H1 (cell line): ENCODE measurements around the gene UBASH3B. TPM values are rescaled to one million over a fixed set of nuclear protein-coding genes. Genes with fewer than 3 reads are reported as not detected.

Experiments used
- PHF8 ChIP-seq: fragments of 200-600 bp; sonication (generic); conservative IDR thresholded peaks from 2 replicates; pipeline ENCODE4 v1.7.1; 2012; ENCODE audit warnings: low read depth, mild to moderate bottlenecking, inconsistent platforms, low read length, moderate library complexity
- polyA plus RNA-seq, 7 experiments: library from polyadenylated mRNA; depleted of rRNA in 3 of 7; stranded (reverse) in 5 of 7; unstranded in 2 of 7; fragments of >200 nt in 5 of 7; fragments of 200-250 nt in 2 of 7; gene quantifications; 1 replicate in 5 of 7; 2 replicates in 1 of 7; 4 replicates in 1 of 7; pipeline versions ENCODE4 v1.2.1 to v1.2.3, GENCODE V29; 2011 to 2013; ENCODE audit warnings: missing spikeins in 2 of 7, mixed read lengths in 2 of 7
- total RNA-seq: library from RNA; stranded (reverse); fragmentation: NEBNext Ultra II Directional; extraction: Animal tissue kit (Norgen Biotek cat#: 25700); gene quantifications from 2 replicates; pipeline ENCODE4 v1.2.1, GENCODE V29; 2021
- TF ChIP-seq, protein P1 (sequence below): fragments of 300-600 bp; sonication (generic); IDR thresholded peaks from 2 replicates; pipeline ENCODE4 v1.7.1; 2012; ENCODE audit warnings: low read length, moderate library complexity, mild to moderate bottlenecking, inconsistent platforms; ENCODE audit not compliant: insufficient replicate concordance
- TF ChIP-seq, protein P2 (sequence below): IDR thresholded peaks from 2 replicates; pipeline ENCODE4 v1.6.1; 2012; ENCODE audit warnings: inconsistent platforms

The UBASH3B gene
- total and polyA plus RNA-seq, 2 of the 8 experiments (the other 6 are each of a cell fraction or from before 2014, with no cell fraction given): 7.5 to 9.5 TPM

DNA sequence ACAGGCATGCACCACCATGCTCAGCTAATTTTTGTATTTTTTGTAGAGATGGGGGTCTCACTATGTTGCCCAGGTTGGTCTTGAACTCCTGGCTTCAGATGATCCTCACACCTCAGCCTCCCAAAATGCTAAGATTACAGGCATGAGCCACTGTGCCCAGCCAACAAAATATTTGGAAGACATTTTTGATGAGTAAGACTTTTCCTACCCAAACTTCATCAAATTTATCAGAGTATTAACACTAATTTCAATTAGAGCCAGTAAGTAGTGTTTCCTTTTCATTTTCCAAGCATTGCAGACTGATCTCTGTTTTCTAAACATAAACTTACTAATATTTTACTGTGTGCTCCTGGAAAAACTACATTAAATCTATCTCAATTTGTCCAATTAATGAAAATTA, 181.4 kb downstream of the UBASH3B start (continued):
- TF ChIP-seq, protein P1, sequence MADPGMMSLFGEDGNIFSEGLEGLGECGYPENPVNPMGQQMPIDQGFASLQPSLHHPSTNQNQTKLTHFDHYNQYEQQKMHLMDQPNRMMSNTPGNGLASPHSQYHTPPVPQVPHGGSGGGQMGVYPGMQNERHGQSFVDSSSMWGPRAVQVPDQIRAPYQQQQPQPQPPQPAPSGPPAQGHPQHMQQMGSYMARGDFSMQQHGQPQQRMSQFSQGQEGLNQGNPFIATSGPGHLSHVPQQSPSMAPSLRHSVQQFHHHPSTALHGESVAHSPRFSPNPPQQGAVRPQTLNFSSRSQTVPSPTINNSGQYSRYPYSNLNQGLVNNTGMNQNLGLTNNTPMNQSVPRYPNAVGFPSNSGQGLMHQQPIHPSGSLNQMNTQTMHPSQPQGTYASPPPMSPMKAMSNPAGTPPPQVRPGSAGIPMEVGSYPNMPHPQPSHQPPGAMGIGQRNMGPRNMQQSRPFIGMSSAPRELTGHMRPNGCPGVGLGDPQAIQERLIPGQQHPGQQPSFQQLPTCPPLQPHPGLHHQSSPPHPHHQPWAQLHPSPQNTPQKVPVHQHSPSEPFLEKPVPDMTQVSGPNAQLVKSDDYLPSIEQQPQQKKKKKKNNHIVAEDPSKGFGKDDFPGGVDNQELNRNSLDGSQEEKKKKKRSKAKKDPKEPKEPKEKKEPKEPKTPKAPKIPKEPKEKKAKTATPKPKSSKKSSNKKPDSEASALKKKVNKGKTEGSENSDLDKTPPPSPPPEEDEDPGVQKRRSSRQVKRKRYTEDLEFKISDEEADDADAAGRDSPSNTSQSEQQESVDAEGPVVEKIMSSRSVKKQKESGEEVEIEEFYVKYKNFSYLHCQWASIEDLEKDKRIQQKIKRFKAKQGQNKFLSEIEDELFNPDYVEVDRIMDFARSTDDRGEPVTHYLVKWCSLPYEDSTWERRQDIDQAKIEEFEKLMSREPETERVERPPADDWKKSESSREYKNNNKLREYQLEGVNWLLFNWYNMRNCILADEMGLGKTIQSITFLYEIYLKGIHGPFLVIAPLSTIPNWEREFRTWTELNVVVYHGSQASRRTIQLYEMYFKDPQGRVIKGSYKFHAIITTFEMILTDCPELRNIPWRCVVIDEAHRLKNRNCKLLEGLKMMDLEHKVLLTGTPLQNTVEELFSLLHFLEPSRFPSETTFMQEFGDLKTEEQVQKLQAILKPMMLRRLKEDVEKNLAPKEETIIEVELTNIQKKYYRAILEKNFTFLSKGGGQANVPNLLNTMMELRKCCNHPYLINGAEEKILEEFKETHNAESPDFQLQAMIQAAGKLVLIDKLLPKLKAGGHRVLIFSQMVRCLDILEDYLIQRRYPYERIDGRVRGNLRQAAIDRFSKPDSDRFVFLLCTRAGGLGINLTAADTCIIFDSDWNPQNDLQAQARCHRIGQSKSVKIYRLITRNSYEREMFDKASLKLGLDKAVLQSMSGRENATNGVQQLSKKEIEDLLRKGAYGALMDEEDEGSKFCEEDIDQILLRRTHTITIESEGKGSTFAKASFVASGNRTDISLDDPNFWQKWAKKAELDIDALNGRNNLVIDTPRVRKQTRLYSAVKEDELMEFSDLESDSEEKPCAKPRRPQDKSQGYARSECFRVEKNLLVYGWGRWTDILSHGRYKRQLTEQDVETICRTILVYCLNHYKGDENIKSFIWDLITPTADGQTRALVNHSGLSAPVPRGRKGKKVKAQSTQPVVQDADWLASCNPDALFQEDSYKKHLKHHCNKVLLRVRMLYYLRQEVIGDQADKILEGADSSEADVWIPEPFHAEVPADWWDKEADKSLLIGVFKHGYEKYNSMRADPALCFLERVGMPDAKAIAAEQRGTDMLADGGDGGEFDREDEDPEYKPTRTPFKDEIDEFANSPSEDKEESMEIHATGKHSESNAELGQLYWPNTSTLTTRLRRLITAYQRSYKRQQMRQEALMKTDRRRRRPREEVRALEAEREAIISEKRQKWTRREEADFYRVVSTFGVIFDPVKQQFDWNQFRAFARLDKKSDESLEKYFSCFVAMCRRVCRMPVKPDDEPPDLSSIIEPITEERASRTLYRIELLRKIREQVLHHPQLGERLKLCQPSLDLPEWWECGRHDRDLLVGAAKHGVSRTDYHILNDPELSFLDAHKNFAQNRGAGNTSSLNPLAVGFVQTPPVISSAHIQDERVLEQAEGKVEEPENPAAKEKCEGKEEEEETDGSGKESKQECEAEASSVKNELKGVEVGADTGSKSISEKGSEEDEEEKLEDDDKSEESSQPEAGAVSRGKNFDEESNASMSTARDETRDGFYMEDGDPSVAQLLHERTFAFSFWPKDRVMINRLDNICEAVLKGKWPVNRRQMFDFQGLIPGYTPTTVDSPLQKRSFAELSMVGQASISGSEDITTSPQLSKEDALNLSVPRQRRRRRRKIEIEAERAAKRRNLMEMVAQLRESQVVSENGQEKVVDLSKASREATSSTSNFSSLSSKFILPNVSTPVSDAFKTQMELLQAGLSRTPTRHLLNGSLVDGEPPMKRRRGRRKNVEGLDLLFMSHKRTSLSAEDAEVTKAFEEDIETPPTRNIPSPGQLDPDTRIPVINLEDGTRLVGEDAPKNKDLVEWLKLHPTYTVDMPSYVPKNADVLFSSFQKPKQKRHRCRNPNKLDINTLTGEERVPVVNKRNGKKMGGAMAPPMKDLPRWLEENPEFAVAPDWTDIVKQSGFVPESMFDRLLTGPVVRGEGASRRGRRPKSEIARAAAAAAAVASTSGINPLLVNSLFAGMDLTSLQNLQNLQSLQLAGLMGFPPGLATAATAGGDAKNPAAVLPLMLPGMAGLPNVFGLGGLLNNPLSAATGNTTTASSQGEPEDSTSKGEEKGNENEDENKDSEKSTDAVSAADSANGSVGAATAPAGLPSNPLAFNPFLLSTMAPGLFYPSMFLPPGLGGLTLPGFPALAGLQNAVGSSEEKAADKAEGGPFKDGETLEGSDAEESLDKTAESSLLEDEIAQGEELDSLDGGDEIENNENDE: no peak
- TF ChIP-seq PHF8: no peak
- TF ChIP-seq, protein P2, sequence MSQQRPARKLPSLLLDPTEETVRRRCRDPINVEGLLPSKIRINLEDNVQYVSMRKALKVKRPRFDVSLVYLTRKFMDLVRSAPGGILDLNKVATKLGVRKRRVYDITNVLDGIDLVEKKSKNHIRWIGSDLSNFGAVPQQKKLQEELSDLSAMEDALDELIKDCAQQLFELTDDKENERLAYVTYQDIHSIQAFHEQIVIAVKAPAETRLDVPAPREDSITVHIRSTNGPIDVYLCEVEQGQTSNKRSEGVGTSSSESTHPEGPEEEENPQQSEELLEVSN: no peak
- TF ChIP-seq, all 59 proteins: peak for 0
